PFSK-1 (cell line): ENCODE measurements around the gene MAP1LC3A.

Source experiments
- FOXP2 ChIP-seq: optimal IDR thresholded peaks from 2 replicates; pipeline ENCODE3; 2011; ENCODE audit warnings: borderline replicate concordance, control low read depth, inconsistent platforms; ENCODE audit not compliant: insufficient read depth; ENCODE audit errors: extremely low read length, extremely low read depth
- SIN3A ChIP-seq: IDR thresholded peaks from 2 replicates; pipeline ENCODE4 v1.6.1; 2012; ENCODE audit warnings: mild to moderate bottlenecking, low read length, moderate library complexity, borderline replicate concordance; ENCODE audit not compliant: insufficient read depth

- TF ChIP-seq SIN3A = no peak
- no peak for TF ChIP-seq FOXP2
Measured at GRCh38 chr20:34557936-34558319, 590 bp upstream of the MAP1LC3A start.
